HG03521 (cell line): ENCODE results near the gene CDCA7.
"Not testable (repeated sequence)": the region's sequence is repeated elsewhere in the genome, so short reads cannot be mapped to it uniquely, and the experiment has no call there.

ENCODE experiments used
- ATAC-seq: cut with Tn5 transposase; IDR thresholded peaks from one replicate; pipeline ENCODE4 v1.9.1; 2021; ENCODE audit warnings: mild to moderate bottlenecking, moderate library complexity; ENCODE audit not compliant: unreplicated experiment

Gene CDCA7

GRCh38 chr2:173401716-173402326, 47.1 kb downstream of the CDCA7 start:
- no peak for ATAC-seq

- peak; percentile 79 for ATAC-seq
Measured at GRCh38 chr2:173402405-173402974, 47.8 kb downstream of the CDCA7 start.

- ATAC-seq: no peak
Measured at GRCh38 chr2:173404841-173405750, 50.4 kb downstream of the CDCA7 start.

- no peak for ATAC-seq
Measured at GRCh38 chr2:173407176-173407575, 52.5 kb downstream of the CDCA7 start.

- no peak for ATAC-seq
Measured at GRCh38 chr2:173407646-173408045, 53.0 kb downstream of the CDCA7 start.

- ATAC-seq: no peak
Measured at GRCh38 chr2:173410579-173410978, 55.9 kb downstream of the CDCA7 start.

- no peak for ATAC-seq
Measured at GRCh38 chr2:173412628-173413027, 58.0 kb downstream of the CDCA7 start.

- no peak for ATAC-seq
Measured at GRCh38 chr2:173414823-173415322, 60.2 kb downstream of the CDCA7 start.

- ATAC-seq: no peak
Measured at GRCh38 chr2:173415431-173416381, 61.0 kb downstream of the CDCA7 start.

GRCh38 chr2:173416415-173417152, 61.9 kb downstream of the CDCA7 start:
- not testable (repeated sequence) for ATAC-seq

GRCh38 chr2:173417341-173417740, 62.7 kb downstream of the CDCA7 start:
- ATAC-seq: no peak

GRCh38 chr2:173417802-173418201, 63.1 kb downstream of the CDCA7 start:
- no peak for ATAC-seq
